Breast epithelium (tissue), 3 donors: Measurements from ENCODE around the gene PROX2.

Experiments used
- POLR2A ChIP-seq: fragments of 450-650 bp; IDR thresholded peaks from one replicate; pipeline ENCODE4 v1.6.1; 2016; ENCODE audit warnings: antibody characterized with exemption, mild to moderate bottlenecking, moderate library complexity
- POLR2AphosphoS5 ChIP-seq, 3 donors: sonication (generic); formaldehyde crosslinking; IDR thresholded peaks; one replicate each; pipeline ENCODE4 v1.6.1; 2017; ENCODE audit warnings: antibody characterized with exemption in 3 of 3
- TF ChIP-seq, protein P1 (sequence below), 3 donors: fragments of 450-650 bp; IDR thresholded peaks; one replicate each; pipeline ENCODE4 v1.5.1; 2016 to 2017; ENCODE audit warnings: antibody characterized with exemption in 3 of 3, mild to moderate bottlenecking in 3 of 3, moderate library complexity in 3 of 3

GRCh38 chr14:74864198-74864597 is 11.7 kb downstream of the PROX2 start:
- TF ChIP-seq, protein P1, sequence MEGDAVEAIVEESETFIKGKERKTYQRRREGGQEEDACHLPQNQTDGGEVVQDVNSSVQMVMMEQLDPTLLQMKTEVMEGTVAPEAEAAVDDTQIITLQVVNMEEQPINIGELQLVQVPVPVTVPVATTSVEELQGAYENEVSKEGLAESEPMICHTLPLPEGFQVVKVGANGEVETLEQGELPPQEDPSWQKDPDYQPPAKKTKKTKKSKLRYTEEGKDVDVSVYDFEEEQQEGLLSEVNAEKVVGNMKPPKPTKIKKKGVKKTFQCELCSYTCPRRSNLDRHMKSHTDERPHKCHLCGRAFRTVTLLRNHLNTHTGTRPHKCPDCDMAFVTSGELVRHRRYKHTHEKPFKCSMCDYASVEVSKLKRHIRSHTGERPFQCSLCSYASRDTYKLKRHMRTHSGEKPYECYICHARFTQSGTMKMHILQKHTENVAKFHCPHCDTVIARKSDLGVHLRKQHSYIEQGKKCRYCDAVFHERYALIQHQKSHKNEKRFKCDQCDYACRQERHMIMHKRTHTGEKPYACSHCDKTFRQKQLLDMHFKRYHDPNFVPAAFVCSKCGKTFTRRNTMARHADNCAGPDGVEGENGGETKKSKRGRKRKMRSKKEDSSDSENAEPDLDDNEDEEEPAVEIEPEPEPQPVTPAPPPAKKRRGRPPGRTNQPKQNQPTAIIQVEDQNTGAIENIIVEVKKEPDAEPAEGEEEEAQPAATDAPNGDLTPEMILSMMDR (IDR thresholded peaks at IDR 0.05), result no peak
- TF ChIP-seq POLR2A (no peak), POLR2AphosphoS5 (IDR thresholded peaks at IDR 0.05) (no peak)
